Measurements from ENCODE around the gene C11orf71.

The C11orf71 gene

GRCh38 chr11:114400216-114400914 is at the start of gene C11orf71, which contains the start of gene RBM7:
Gene C11orf71, minus strand, starts transcription at chr11:114400511. Its CDS starts 180 bp downstream, at chr11:114400331.
Gene RBM7, plus strand, starts transcription at chr11:114400666. Its CDS starts 6 bp downstream, at chr11:114400672.
- peak; percentile 73 for DNase-seq

GRCh38 chr11:114449845-114450244 is 49.5 kb upstream of the C11orf71 start:
- no peak for DNase-seq

GRCh38 chr11:114448749-114449482 is 48.6 kb upstream of the C11orf71 start:
- DNase-seq: no peak

GRCh38 chr11:114447892-114448291 is 47.6 kb upstream of the C11orf71 start:
- no peak for DNase-seq

GRCh38 chr11:114447444-114447843 is 47.1 kb upstream of the C11orf71 start:
- no peak for DNase-seq

GRCh38 chr11:114442536-114442935 is 42.2 kb upstream of the C11orf71 start:
- no peak for DNase-seq

GRCh38 chr11:114441921-114442320 is 41.6 kb upstream of the C11orf71 start:
- DNase-seq: no peak

- no peak for DNase-seq
Measured at GRCh38 chr11:114440971-114441763, 40.9 kb upstream of the C11orf71 start.

GRCh38 chr11:114440121-114440860 is 40.0 kb upstream of the C11orf71 start:
- no peak for DNase-seq

GRCh38 chr11:114439229-114440120 is 39.2 kb upstream of the C11orf71 start, which contains the start of gene REXO2:
Gene REXO2, plus strand, starts transcription at chr11:114439467. Its CDS starts 62 bp downstream, at chr11:114439529.
- DNase-seq: peak; percentile 80

- DNase-seq: no peak
Measured at GRCh38 chr11:114438303-114438702, 38.0 kb upstream of the C11orf71 start.

GRCh38 chr11:114433376-114433775 is 33.1 kb upstream of the C11orf71 start:
- no peak for DNase-seq

GRCh38 chr11:114432893-114433292 is 32.6 kb upstream of the C11orf71 start:
- DNase-seq: no peak

- no peak for DNase-seq
Measured at GRCh38 chr11:114430290-114430689, 30.0 kb upstream of the C11orf71 start.

- DNase-seq: no peak
Measured at GRCh38 chr11:114426280-114426679, 26.0 kb upstream of the C11orf71 start.

GRCh38 chr11:114416441-114416961 is 16.2 kb upstream of the C11orf71 start:
- DNase-seq: no peak

- DNase-seq: no peak
Measured at GRCh38 chr11:114413958-114414357, 13.6 kb upstream of the C11orf71 start.

GRCh38 chr11:114412946-114413345 is 12.6 kb upstream of the C11orf71 start:
- DNase-seq: no peak

GRCh38 chr11:114401311-114401710 is 1.0 kb upstream of the C11orf71 start:
- no peak for DNase-seq

GRCh38 chr11:114400915-114401223 is 558 bp upstream of the C11orf71 start:
- no peak for DNase-seq

GRCh38 chr11:114399490-114400215 is 658 bp downstream of the C11orf71 start:
- DNase-seq: no peak
